K562 (cell line): ENCODE results near the gene TAS2R38. TPM values are rescaled to one million over a fixed set of nuclear protein-coding genes. Genes with fewer than 3 reads are reported as not detected.

Experiments
- ATAC-seq: fragments of 200-7000 bp; cut with Tn5 transposase; 3 replicates; pipeline ENCODE4 v1.9.1; 2020; ENCODE audit warnings: moderate library complexity
- BruUV-seq: library from RNA; stranded (reverse); fragments of 400-500 nt; replicated peaks from 2 replicates; lab custom pipeline; 2021; lab: Mats Ljungman, UMichigan
- CTCF ChIA-PET: fragments of 300-600 bp; formaldehyde crosslinking; extraction: SDS; loops from one replicate; lab custom pipeline; 2021; ENCODE audit warnings: low intra/inter-chr PET ratio; lab: Yijun Ruan, JAX
- POLR2A ChIA-PET: fragments of 300-600, 350-650 bp; sonication (Branson Sonifier 250); formaldehyde crosslinking; extraction: SDS; loops from one replicate; lab custom pipeline; 2021; ENCODE audit warnings: antibody characterized with exemption, inconsistent platforms; lab: Yijun Ruan, JAX
- DNase-seq, 4 experiments: peaks; one replicate each; pipeline versions ENCODE4 v3.0.0 to v3.0.0-alpha.2; 2011 to 2018; ENCODE audit warnings: low spot score in 3 of 4, mixed read lengths in 3 of 4; ENCODE audit errors: extremely low read depth in 1 of 4
- FAIRE-seq: peaks from 2 replicates; lab custom pipeline; 2011; peaks lifted over from hg19 to GRCh38; lab: Jason Lieb, UNC
- H2AFZ ChIP-seq: 2 replicates; pipeline ENCODE4 v1.6.0; 2011; ENCODE audit warnings: low read depth, low read length, control low read depth, inconsistent platforms
- H3K27ac ChIP-seq: fragments of 200-600 bp; 3 replicates; pipeline ENCODE4 v1.8.0; 2011; ENCODE audit warnings: low read depth, mild to moderate bottlenecking, control low read depth, inconsistent platforms, low read length, moderate library complexity, mixed read lengths; ENCODE audit errors: extremely low read depth
- H3K27me3 ChIP-seq, 2 experiments: fragments of 300-600 bp in 1 of 2; 2 replicates in 1 of 2; 3 replicates in 1 of 2; pipeline versions ENCODE4 v1.6.0 to v1.8.0; 2011; ENCODE audit warnings: inconsistent platforms in 2 of 2, low read length in 2 of 2, mild to moderate bottlenecking in 1 of 2, mixed read lengths in 1 of 2, moderate library complexity in 1 of 2; ENCODE audit not compliant: control insufficient read depth in 2 of 2, insufficient read depth in 2 of 2
- H3K36me3 ChIP-seq: fragments of 300-600 bp; 3 replicates; pipeline ENCODE4 v1.8.0; 2011; ENCODE audit warnings: mild to moderate bottlenecking, low read length, inconsistent platforms; ENCODE audit not compliant: control insufficient read depth, insufficient read depth
- H3K4me1 ChIP-seq, 2 experiments: fragments of 200-600 bp in 1 of 2; replicated peaks in 1 of 2; 2 replicates in 1 of 2; 3 replicates in 1 of 2; pipeline versions ENCODE4 v1.5.1 to v1.8.0; 2011; ENCODE audit warnings: inconsistent platforms in 2 of 2, low read length in 2 of 2, mild to moderate bottlenecking in 1 of 2, mixed read lengths in 1 of 2, moderate library complexity in 1 of 2; ENCODE audit not compliant: control insufficient read depth in 2 of 2, insufficient read depth in 2 of 2
- H3K4me2 ChIP-seq: 2 replicates; pipeline ENCODE4 v1.6.1; 2011; ENCODE audit warnings: low read length, control low read depth, inconsistent platforms, mixed read lengths; ENCODE audit not compliant: insufficient read depth
- H3K4me3 ChIP-seq: fragments of 200-600 bp; sonication (generic), shearing (Covaris generic); 2 replicates; pipeline ENCODE4 v1.5.1; 2016; ENCODE audit warnings: control low read depth, inconsistent platforms
- H3K79me2 ChIP-seq: fragments of 200-600 bp; 3 replicates; pipeline ENCODE4 v1.8.0; 2011; ENCODE audit warnings: low read length, inconsistent platforms; ENCODE audit not compliant: control insufficient read depth, insufficient read depth
- H3K9ac ChIP-seq, 2 experiments: 2 replicates each; pipeline versions ENCODE4 v1.6.0 to v1.6.1; 2011; ENCODE audit warnings: low read depth in 2 of 2, low read length in 2 of 2, control low read depth in 1 of 2, inconsistent platforms in 1 of 2, mild to moderate bottlenecking in 1 of 2, mixed read lengths in 1 of 2; ENCODE audit not compliant: insufficient read depth in 1 of 2
- H3K9me1 ChIP-seq: one replicate; pipeline ENCODE4 v1.6.0; 2011; ENCODE audit warnings: inconsistent platforms, mild to moderate bottlenecking, low read length, moderate library complexity; ENCODE audit not compliant: control insufficient read depth, insufficient read depth
- H3K9me3 ChIP-seq: replicated peaks from 2 replicates; pipeline ENCODE4 v1.5.1; 2011; ENCODE audit warnings: low read depth, low read length, inconsistent platforms; ENCODE audit not compliant: control insufficient read depth, insufficient read depth
- H4K20me1 ChIP-seq: replicated peaks from 2 replicates; pipeline ENCODE4 v1.6.1; 2011; ENCODE audit warnings: low read length, inconsistent platforms, mixed read lengths; ENCODE audit not compliant: control insufficient read depth, insufficient read depth
- ETV1 ChIP-seq: fragments of 450-650 bp; conservative IDR thresholded peaks from 2 replicates; pipeline ENCODE4 v1.6.1; 2016; ENCODE audit warnings: missing genetic modification characterization, control low read depth, low read depth, missing compliant biosample characterization
- FOXK1 ChIP-seq: sonication (generic); formaldehyde crosslinking; IDR thresholded peaks from 2 replicates; pipeline ENCODE4 v1.8.0; 2022; ENCODE audit warnings: missing genetic modification reagents, mild to moderate bottlenecking, borderline replicate concordance
- MIER1 ChIP-seq: fragments of 450-650 bp; IDR thresholded peaks from 2 replicates; pipeline ENCODE4 v1.6.1; 2016; ENCODE audit warnings: antibody characterized with exemption, mild to moderate bottlenecking, low read depth
- MTA1 ChIP-seq: fragments of 450-650 bp; IDR thresholded peaks from 2 replicates; pipeline ENCODE4 v1.6.1; 2017; ENCODE audit warnings: borderline replicate concordance
- SAFB ChIP-seq: fragments of 200-400 bp; formaldehyde crosslinking; IDR thresholded peaks from 2 replicates; pipeline ENCODE4 v1.6.1; 2017; ENCODE audit warnings: low read depth, low read length, borderline replicate concordance
- ZNF41 ChIP-seq: fragments of 250-450 bp; sonication (Bioruptor Pico); conservative IDR thresholded peaks from 2 replicates; pipeline ENCODE4 v1.4.0; 2020; ENCODE audit warnings: mild to moderate bottlenecking
- ZNF717 ChIP-seq: fragments of 250-450 bp; sonication (Bioruptor Pico); IDR thresholded peaks from 2 replicates; pipeline ENCODE4 v1.5.0; 2021
- WGBS: fragments of 100-300 bp; shearing (Covaris generic); methylation state at CpG from one replicate; pipeline ENCODE4 v1.1.6; 2016; ENCODE audit warnings: low coverage, mixed read lengths; ENCODE audit not compliant: insufficient coverage; ENCODE audit errors: missing lambda C conversion rate; 5-methylcytosine and 5-hydroxymethylcytosine counted together
- in situ Hi-C: fragments of 300-500 bp; cut with MboI; formaldehyde crosslinking; loops from 4 replicates; pipeline ENCODE4 v1.15.0; 2018; ENCODE audit warnings: inconsistent platforms, mixed read lengths
- intact Hi-C: fragments of 100-400 bp; cut with micrococcal nuclease; formaldehyde crosslinking; loops from 2 replicates; pipeline ENCODE4 v1.14.2; 2022
- polyA plus RNA-seq, 8 experiments: library from polyadenylated mRNA; depleted of rRNA in 4 of 8; stranded (reverse) in 5 of 8; unstranded in 3 of 8; fragments of >200 nt; fragmentation: Nextera tagmentation in 2 of 8; fragmentation: Illumina TruSeq in 1 of 8; extraction: Ambion mirVana in 2 of 8; extraction: Trizol in 1 of 8; gene quantifications; 2 replicates each; pipeline versions ENCODE4 v1.2.1 to v1.2.3, GENCODE V29; 2011 to 2014; ENCODE audit warnings: inconsistent platforms in 1 of 8, missing spikeins in 1 of 8
- total RNA-seq, 7 experiments: library from RNA; depleted of rRNA in 6 of 7; stranded (reverse); fragments of >200 nt in 6 of 7; fragmentation: Illumina TruSeq in 2 of 7; extraction: Trizol in 2 of 7; gene quantifications; 2 replicates each; pipeline versions ENCODE4 v1.2.1 to v1.2.3, GENCODE V29; 2011 to 2021; ENCODE audit warnings: low replicate concordance in 1 of 7
- TF ChIP-seq, protein P1 (sequence below): fragments of 450-650 bp; IDR thresholded peaks from 2 replicates; pipeline ENCODE4 v1.6.1; 2016; ENCODE audit warnings: borderline replicate concordance

TAS2R38 gene
- total and polyA plus RNA-seq, 9 of the 15 experiments (the other 6 are each of a cell fraction or from before 2014, with no cell fraction given) = not detected

DNA sequence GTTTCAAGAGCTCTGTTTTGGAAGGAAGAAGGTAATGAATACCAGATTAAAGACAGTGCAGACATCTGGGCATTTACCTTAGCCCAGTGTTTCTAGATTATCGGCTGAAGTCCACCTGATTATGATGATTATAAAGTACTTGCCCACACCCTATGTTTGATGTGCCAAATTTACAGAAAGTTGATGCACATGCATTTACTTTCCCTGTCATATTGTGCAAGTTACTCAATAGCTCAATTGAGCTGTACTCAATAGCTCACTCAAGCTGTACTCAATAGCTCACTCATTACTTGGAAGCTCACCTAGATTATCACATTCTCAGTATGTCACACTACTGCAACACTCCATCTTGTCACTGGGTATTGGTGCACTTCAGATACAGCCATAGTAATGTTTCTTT lies 35.6 kb upstream of the TAS2R38 start:
- H3K79me2 ChIP-seq = no peaks in the 10 kb centered on the region
- H3K4me1 ChIP-seq = no peaks in the 10 kb centered on the region
- no peak overlapping the region for H3K27ac ChIP-seq
- H3K27me3 ChIP-seq = no peaks in the 10 kb centered on the region
- no peak for DNase-seq
- H3K9me1 ChIP-seq = no peaks in the 10 kb centered on the region
- no peak overlapping the region for H3K9ac ChIP-seq
- ChIA-PET CTCF (no interaction called here), POLR2A (no interaction called here)
- H3K9me3 ChIP-seq = no peaks in the 10 kb centered on the region
- H3K4me2 ChIP-seq = no peak overlapping the region
- no peak for ATAC-seq
- 3% methylated on average over 1 of the region's 1 CpG for WGBS
- intact Hi-C loops (no loop called here), in situ Hi-C loops (no loop called here)
- no peaks in the 10 kb centered on the region for H3K36me3 ChIP-seq
- no peak for TF ChIP-seq ZNF41
- TF ChIP-seq, protein P1, sequence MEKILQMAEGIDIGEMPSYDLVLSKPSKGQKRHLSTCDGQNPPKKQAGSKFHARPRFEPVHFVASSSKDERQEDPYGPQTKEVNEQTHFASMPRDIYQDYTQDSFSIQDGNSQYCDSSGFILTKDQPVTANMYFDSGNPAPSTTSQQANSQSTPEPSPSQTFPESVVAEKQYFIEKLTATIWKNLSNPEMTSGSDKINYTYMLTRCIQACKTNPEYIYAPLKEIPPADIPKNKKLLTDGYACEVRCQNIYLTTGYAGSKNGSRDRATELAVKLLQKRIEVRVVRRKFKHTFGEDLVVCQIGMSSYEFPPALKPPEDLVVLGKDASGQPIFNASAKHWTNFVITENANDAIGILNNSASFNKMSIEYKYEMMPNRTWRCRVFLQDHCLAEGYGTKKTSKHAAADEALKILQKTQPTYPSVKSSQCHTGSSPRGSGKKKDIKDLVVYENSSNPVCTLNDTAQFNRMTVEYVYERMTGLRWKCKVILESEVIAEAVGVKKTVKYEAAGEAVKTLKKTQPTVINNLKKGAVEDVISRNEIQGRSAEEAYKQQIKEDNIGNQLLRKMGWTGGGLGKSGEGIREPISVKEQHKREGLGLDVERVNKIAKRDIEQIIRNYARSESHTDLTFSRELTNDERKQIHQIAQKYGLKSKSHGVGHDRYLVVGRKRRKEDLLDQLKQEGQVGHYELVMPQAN = no peak
- TF ChIP-seq ZNF717 (CRISPR knock-in tag) = no peak
- no peak for TF ChIP-seq MTA1
- TF ChIP-seq SAFB = no peak
- TF ChIP-seq FOXK1 (CRISPR knock-in tag) = no peak
- no peak for TF ChIP-seq MIER1
- TF ChIP-seq ETV1 (tag) = no peak
- no TSS peak for BruUV-seq
- no peaks in the 10 kb centered on the region for H4K20me1 ChIP-seq
- no peak overlapping the region for H2AFZ ChIP-seq
- no peak for FAIRE-seq
- H3K4me3 ChIP-seq = no peak overlapping the region
